GM10266 (cell line): ENCODE measurements around the gene SYT17.

Source experiments
- DNase-seq: peaks from one replicate; pipeline ENCODE4 v3.0.0; 2012; ENCODE audit errors: extremely low spot score
- TF ChIP-seq, protein P1 (sequence below): IDR thresholded peaks from 2 replicates; pipeline ENCODE4 v1.5.1; 2012; ENCODE audit warnings: mild to moderate bottlenecking, low read depth; ENCODE audit not compliant: control insufficient read depth, insufficient read depth; ENCODE audit errors: missing control alignments

SYT17 gene

GRCh38 chr16:19230575-19230974 lies 62.5 kb downstream of the SYT17 start:
- no peak for DNase-seq

DNA sequence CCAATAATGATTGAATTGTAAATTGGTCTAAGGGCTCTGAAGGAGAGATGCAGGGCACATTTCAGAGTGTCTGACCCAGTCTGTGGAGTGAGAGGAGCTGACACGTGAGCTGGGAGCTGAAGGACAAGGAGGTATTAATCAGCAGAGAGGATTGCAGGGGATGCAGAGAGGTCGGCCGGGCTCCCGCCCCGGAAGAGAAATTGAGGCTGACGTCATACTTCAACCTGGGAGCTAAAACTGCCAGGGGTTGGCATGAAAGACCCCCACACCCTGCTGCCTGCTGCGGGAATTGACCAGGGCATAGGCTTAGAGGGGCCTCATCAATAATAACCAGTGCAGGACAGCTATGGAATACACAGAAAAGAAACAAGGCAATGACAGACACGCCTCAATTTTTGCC lies 63.8 kb downstream of the SYT17 start:
- TF ChIP-seq, protein P1, sequence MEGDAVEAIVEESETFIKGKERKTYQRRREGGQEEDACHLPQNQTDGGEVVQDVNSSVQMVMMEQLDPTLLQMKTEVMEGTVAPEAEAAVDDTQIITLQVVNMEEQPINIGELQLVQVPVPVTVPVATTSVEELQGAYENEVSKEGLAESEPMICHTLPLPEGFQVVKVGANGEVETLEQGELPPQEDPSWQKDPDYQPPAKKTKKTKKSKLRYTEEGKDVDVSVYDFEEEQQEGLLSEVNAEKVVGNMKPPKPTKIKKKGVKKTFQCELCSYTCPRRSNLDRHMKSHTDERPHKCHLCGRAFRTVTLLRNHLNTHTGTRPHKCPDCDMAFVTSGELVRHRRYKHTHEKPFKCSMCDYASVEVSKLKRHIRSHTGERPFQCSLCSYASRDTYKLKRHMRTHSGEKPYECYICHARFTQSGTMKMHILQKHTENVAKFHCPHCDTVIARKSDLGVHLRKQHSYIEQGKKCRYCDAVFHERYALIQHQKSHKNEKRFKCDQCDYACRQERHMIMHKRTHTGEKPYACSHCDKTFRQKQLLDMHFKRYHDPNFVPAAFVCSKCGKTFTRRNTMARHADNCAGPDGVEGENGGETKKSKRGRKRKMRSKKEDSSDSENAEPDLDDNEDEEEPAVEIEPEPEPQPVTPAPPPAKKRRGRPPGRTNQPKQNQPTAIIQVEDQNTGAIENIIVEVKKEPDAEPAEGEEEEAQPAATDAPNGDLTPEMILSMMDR, result no peak
- DNase-seq, result no peak

More at GRCh38 chr16:19230575-19230974, 62.5 kb downstream of the SYT17 start:
- TF ChIP-seq, protein P1, result no peak

- no peak for DNase-seq
- TF ChIP-seq, protein P1, result no peak
Measured at GRCh38 chr16:19232988-19233387, 64.9 kb downstream of the SYT17 start.

DNA sequence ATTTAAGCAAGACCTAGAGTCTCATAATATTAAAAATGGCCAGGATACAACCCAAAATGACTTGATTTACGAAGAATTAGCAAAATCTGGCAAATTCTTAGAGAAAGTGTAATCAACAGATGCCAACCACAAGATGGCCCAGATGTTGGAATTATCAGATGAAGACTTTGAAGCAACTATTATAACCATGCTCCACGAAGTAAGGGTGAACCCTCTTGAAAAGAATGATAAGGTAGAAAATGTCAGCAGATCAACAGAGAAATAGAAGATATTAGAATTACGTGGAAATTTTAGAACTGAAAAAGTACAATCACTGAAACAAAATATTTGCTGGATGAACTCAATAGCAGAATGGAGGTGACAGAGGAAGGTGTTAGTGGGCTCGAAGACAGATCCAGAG lies 67.4 kb downstream of the SYT17 start:
- TF ChIP-seq, protein P1, result no peak
- DNase-seq, result no peak

DNA sequence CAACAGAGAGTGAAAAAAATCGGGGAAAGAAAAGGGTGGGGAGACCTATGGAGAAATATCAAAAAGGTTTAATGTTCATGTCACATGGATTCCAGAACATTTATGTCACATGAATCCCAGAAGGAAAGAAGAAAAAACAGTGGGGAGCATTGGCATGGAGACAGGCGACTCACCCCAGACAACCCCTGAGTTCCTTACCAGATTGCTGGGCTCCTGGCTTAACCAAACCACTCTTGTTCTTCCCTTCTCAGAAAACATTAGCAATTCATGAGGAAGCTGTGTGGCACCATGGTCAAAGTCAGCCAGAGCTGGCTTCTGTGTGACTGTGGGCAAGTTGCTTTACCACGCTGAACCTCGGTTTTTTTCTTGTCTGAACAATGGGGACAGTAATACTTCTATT lies 67.8 kb downstream of the SYT17 start:
- no peak for DNase-seq
- TF ChIP-seq, protein P1, result no peak

DNA sequence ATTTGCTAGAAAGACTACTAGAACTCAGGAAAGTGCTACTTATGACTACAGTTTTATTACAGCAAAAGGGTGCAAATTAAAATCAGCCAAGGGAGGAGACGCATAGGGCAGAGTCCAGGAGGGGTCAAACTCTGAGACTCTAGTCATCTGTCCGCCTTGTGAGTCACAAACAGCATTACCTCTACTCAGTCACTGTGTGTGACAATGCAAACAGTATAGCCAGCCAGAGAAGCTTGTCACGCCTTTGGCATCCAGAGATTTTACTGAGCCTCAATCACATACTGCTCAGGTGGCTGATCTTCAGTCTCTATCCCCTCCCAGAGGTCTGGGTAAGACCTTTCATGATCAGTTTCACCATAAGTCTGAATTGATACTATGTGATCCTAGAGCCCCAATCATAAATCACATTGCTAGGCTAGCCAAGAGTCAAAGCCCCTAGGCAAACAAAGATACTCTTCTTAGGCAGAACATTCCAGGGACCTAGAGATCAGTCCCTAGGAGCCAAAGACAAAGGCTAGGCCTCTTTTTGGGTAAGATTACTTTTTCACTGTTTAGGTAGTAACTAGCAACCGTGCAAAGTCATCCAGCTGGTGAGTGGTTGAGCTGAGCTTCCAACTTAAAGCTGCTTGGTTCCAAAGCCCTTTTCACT lies 68.6 kb downstream of the SYT17 start:
- TF ChIP-seq, protein P1, result no peak
- DNase-seq, result no peak

- DNase-seq, result no peak
- TF ChIP-seq, protein P1, result no peak
Measured at GRCh38 chr16:19238406-19238805, 70.4 kb downstream of the SYT17 start.
